Ovary (tissue), 3 donors: Measurements from ENCODE around the gene DIDO1.

Experiments
- EP300 ChIP-seq: sonication (generic); formaldehyde crosslinking; IDR thresholded peaks from one replicate; pipeline ENCODE4 v1.6.1; 2017; ENCODE audit warnings: antibody characterized with exemption
- POLR2A ChIP-seq: fragments of 450-650 bp; IDR thresholded peaks from one replicate; pipeline ENCODE4 v1.6.1; 2017; ENCODE audit warnings: antibody characterized with exemption, mild to moderate bottlenecking, moderate library complexity
- TF ChIP-seq, protein P1 (sequence below), 3 donors: fragments of 450-650 bp in 2 of 3; fragments of 200-600 bp in 1 of 3; IDR thresholded peaks; one replicate each; pipeline versions ENCODE4 v1.5.1 to v1.8.0; 2016 to 2022; ENCODE audit warnings: antibody characterized with exemption in 3 of 3, mild to moderate bottlenecking in 1 of 3
- donor health status: DM: no; HTN: no; CAD: no.

DNA sequence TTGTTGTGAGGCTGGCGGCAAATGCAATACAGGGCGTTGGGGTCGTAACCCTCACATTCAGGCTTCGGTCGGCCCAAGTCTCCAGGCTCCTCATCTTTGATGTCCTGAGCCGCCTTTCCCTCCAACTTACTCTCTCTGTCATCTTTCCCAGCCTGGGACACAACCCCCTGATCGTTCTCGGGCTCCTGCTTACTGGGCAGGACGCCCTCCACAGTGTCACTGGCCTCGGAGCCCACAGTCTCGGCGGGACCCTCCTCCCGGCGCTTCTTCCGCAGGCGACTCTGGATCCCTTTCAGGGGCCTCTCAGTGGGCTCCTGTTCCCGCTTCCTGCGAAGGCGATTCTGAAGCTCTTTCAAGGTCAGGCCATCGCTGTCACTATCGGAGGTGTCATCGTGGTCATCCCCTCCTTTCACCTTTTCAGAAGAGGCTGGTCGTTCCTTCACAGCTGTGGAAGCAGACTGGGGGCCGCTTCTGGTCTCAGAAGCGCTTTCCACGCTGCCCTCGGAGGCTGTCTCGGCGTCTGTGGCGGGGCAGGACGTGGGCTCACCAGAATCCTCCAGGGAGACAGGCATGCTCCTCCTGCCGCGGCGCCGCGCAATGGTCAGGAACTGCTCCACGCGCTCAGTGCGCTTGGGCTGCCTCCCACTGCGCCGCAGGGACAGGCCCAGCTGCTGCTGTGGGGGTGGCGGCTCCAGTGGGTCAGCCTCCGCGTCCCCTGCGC is 15.4 kb downstream of the DIDO1 start:
- TF ChIP-seq, protein P1, sequence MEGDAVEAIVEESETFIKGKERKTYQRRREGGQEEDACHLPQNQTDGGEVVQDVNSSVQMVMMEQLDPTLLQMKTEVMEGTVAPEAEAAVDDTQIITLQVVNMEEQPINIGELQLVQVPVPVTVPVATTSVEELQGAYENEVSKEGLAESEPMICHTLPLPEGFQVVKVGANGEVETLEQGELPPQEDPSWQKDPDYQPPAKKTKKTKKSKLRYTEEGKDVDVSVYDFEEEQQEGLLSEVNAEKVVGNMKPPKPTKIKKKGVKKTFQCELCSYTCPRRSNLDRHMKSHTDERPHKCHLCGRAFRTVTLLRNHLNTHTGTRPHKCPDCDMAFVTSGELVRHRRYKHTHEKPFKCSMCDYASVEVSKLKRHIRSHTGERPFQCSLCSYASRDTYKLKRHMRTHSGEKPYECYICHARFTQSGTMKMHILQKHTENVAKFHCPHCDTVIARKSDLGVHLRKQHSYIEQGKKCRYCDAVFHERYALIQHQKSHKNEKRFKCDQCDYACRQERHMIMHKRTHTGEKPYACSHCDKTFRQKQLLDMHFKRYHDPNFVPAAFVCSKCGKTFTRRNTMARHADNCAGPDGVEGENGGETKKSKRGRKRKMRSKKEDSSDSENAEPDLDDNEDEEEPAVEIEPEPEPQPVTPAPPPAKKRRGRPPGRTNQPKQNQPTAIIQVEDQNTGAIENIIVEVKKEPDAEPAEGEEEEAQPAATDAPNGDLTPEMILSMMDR (IDR thresholded peaks at IDR 0.05): no peak
- TF ChIP-seq POLR2A (no peak), EP300 (no peak)
